Liver (tissue), 9 donors: ENCODE data around the gene FOXB1. TPM values are rescaled to one million over a fixed set of nuclear protein-coding genes. Genes with fewer than 3 reads are reported as not detected.

Experiments used
- DNase-seq: peaks from one replicate; pipeline ENCODE4 v3.0.0-alpha.2; 2017; ENCODE audit warnings: low spot score
- H3K27ac ChIP-seq, 2 donors: one replicate each; pipeline ENCODE4 v1.7.0; 2013; ENCODE audit warnings: inconsistent platforms in 2 of 2, low read length in 2 of 2, control low read depth in 1 of 2, low read depth in 1 of 2, mild to moderate bottlenecking in 1 of 2
- H3K27me3 ChIP-seq, 4 donors: one replicate each; pipeline versions ENCODE4 v1.6.1 to v1.7.0; 2013; ENCODE audit warnings: low read length in 3 of 4, inconsistent platforms in 1 of 4, mild to moderate bottlenecking in 1 of 4, moderate library complexity in 1 of 4; ENCODE audit not compliant: control insufficient read depth in 4 of 4, insufficient read depth in 4 of 4
- H3K36me3 ChIP-seq, 4 donors: one replicate each; pipeline versions ENCODE4 v1.6.1 to v1.7.0; 2013; ENCODE audit warnings: low read length in 3 of 4, mild to moderate bottlenecking in 3 of 4, low read depth in 1 of 4, moderate library complexity in 1 of 4; ENCODE audit not compliant: control insufficient read depth in 4 of 4, insufficient read depth in 3 of 4
- H3K4me1 ChIP-seq, 4 donors: one replicate each; pipeline versions ENCODE4 v1.6.1 to v1.7.0; 2013; ENCODE audit warnings: low read length in 3 of 4, mild to moderate bottlenecking in 3 of 4, moderate library complexity in 1 of 4; ENCODE audit not compliant: control insufficient read depth in 4 of 4, insufficient read depth in 4 of 4
- H3K4me3 ChIP-seq, 3 donors: one replicate each; pipeline versions ENCODE4 v1.6.1 to v1.7.0; 2013; ENCODE audit warnings: low read length in 3 of 3, control low read depth in 1 of 3, low read depth in 1 of 3, mild to moderate bottlenecking in 1 of 3
- H3K9ac ChIP-seq, 2 donors: one replicate each; pipeline ENCODE4 v1.7.0; 2013; ENCODE audit warnings: low read length in 2 of 2, mild to moderate bottlenecking in 2 of 2, moderate library complexity in 2 of 2, control low read depth in 1 of 2, low read depth in 1 of 2
- H3K9me3 ChIP-seq, 4 donors: one replicate each; pipeline versions ENCODE4 v1.6.1 to v1.7.0; 2013; ENCODE audit warnings: low read length in 3 of 4; ENCODE audit not compliant: control insufficient read depth in 4 of 4
- EGR1 ChIP-seq, 2 donors: IDR thresholded peaks; 2 replicates each; pipeline ENCODE4 v1.6.1; 2016 to 2018; ENCODE audit warnings: antibody characterized with exemption in 2 of 2, low read depth in 2 of 2
- FOXA2 ChIP-seq: IDR thresholded peaks from 2 replicates; pipeline ENCODE4 v1.6.1; 2016; ENCODE audit warnings: antibody characterized with exemption
- GABPA ChIP-seq, 2 donors: IDR thresholded peaks in 1 of 2; conservative IDR thresholded peaks in 1 of 2; 2 replicates each; pipeline ENCODE4 v1.6.1; 2016; ENCODE audit warnings: antibody characterized with exemption in 2 of 2, mild to moderate bottlenecking in 1 of 2, moderate library complexity in 1 of 2
- HNF4A ChIP-seq, 2 donors: conservative IDR thresholded peaks; 2 replicates each; pipeline ENCODE4 v1.6.1; 2016; ENCODE audit warnings: antibody characterized with exemption in 2 of 2, mild to moderate bottlenecking in 2 of 2
- HNF4G ChIP-seq: IDR thresholded peaks from 2 replicates; pipeline ENCODE4 v1.6.1; 2016; ENCODE audit warnings: antibody characterized with exemption
- JUND ChIP-seq, 2 donors: IDR thresholded peaks; 2 replicates each; pipeline ENCODE4 v1.6.1; 2016; ENCODE audit warnings: antibody characterized with exemption in 2 of 2
- NR2F2 ChIP-seq: IDR thresholded peaks from 2 replicates; pipeline ENCODE4 v1.6.1; 2016; ENCODE audit warnings: antibody characterized with exemption
- RXRA ChIP-seq, 2 donors: IDR thresholded peaks; 2 replicates each; pipeline ENCODE4 v1.6.1; 2017 to 2018; ENCODE audit warnings: antibody characterized with exemption in 2 of 2, mild to moderate bottlenecking in 1 of 2
- SP1 ChIP-seq: IDR thresholded peaks from 2 replicates; pipeline ENCODE4 v1.6.1; 2018; ENCODE audit warnings: antibody characterized with exemption, mild to moderate bottlenecking
- TAF1 ChIP-seq: conservative IDR thresholded peaks from 2 replicates; pipeline ENCODE4 v1.6.1; 2016; ENCODE audit warnings: antibody characterized with exemption, mild to moderate bottlenecking
- YY1 ChIP-seq: IDR thresholded peaks from 2 replicates; pipeline ENCODE4 v1.6.1; 2016; ENCODE audit warnings: antibody characterized with exemption, mild to moderate bottlenecking
- WGBS: extraction: QIAGEN DNeasy Blood & Tissue Kit; methylation state at CpG from one replicate; pipeline ENCODE4 v1.1.7; 2013; 5-methylcytosine and 5-hydroxymethylcytosine counted together
- polyA plus RNA-seq, 2 donors: library from polyadenylated mRNA; stranded (reverse) in 1 of 2; unstranded in 1 of 2; fragments of 200-250 nt in 1 of 2; fragments of >200 nt in 1 of 2; fragmentation: Nextera tagmentation in 1 of 2; extraction: Ambion mirVana in 1 of 2; gene quantifications; one replicate each; pipeline versions ENCODE4 v1.2.1 to v1.2.3, GENCODE V29; 2013 to 2015
- total RNA-seq, 2 donors: library from RNA; depleted of rRNA; stranded (reverse); fragments of >200 nt; gene quantifications; one replicate each; pipeline ENCODE4 v1.2.3, GENCODE V29; 2014
- TF ChIP-seq, protein P1 (sequence below): fragments of 150-350 bp; IDR thresholded peaks from 2 replicates; pipeline ENCODE4 v1.5.1; 2017; ENCODE audit warnings: improper control_type of control experiment, low read depth, low read length; ENCODE audit not compliant: missing input control
- TF ChIP-seq, protein P2 (sequence below): IDR thresholded peaks from 2 replicates; pipeline ENCODE4 v1.6.1; 2016; ENCODE audit warnings: antibody characterized with exemption
- TF ChIP-seq, protein P3 (sequence below): IDR thresholded peaks from 2 replicates; pipeline ENCODE4 v1.6.1; 2016; ENCODE audit warnings: antibody characterized with exemption
- TF ChIP-seq, protein P4 (sequence below): IDR thresholded peaks from 2 replicates; pipeline ENCODE4 v1.6.1; 2016; ENCODE audit warnings: antibody characterized with exemption
- donor health status: healthy.
- donor health status: healthy.
- donor health status: healthy.
- donor health status: healthy.
- donor health status: healthy.

FOXB1 gene
- total and polyA plus RNA-seq, 4 donors, result not detected

DNA sequence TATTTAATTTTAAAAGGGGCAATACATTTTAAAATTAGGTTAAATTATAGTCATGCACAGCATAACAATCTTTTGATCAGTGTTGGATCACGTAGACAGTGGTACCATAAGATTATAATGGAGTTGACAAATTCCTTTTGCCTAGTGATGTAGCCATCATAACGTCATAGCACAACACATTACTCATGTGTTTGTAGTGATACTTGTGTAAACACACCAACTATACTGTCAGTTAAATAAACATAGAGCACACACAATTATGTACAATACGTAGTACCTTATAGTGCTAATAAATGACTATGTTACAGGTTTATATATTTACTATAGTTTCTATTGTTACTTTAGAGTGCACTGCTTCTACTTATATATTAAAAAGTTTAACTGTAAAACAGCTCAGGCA lies 31.2 kb downstream of the FOXB1 start:
- 68% methylated on average over 3 of the region's 3 CpGs for WGBS
- H3K27me3 ChIP-seq, result no peaks in the 10 kb centered on the region
- H3K27ac ChIP-seq, result no peak overlapping the region
- H3K9me3 ChIP-seq, result no peaks in the 10 kb centered on the region
- no peak for DNase-seq
- H3K9ac ChIP-seq, result no peak overlapping the region
- no peak for TF ChIP-seq YY1
- no peak for TF ChIP-seq GABPA (IDR thresholded peaks at IDR 0.05 in 1 of 2, conservative IDR thresholded peaks at IDR 0.05 in 1 of 2)
- no peak for TF ChIP-seq JUND (IDR thresholded peaks at IDR 0.05)
- TF ChIP-seq HNF4G, result no peak
- no peak for TF ChIP-seq FOXA2
- TF ChIP-seq, protein P1, sequence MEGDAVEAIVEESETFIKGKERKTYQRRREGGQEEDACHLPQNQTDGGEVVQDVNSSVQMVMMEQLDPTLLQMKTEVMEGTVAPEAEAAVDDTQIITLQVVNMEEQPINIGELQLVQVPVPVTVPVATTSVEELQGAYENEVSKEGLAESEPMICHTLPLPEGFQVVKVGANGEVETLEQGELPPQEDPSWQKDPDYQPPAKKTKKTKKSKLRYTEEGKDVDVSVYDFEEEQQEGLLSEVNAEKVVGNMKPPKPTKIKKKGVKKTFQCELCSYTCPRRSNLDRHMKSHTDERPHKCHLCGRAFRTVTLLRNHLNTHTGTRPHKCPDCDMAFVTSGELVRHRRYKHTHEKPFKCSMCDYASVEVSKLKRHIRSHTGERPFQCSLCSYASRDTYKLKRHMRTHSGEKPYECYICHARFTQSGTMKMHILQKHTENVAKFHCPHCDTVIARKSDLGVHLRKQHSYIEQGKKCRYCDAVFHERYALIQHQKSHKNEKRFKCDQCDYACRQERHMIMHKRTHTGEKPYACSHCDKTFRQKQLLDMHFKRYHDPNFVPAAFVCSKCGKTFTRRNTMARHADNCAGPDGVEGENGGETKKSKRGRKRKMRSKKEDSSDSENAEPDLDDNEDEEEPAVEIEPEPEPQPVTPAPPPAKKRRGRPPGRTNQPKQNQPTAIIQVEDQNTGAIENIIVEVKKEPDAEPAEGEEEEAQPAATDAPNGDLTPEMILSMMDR, result no peak
- TF ChIP-seq TAF1, result no peak
- TF ChIP-seq, protein P2, sequence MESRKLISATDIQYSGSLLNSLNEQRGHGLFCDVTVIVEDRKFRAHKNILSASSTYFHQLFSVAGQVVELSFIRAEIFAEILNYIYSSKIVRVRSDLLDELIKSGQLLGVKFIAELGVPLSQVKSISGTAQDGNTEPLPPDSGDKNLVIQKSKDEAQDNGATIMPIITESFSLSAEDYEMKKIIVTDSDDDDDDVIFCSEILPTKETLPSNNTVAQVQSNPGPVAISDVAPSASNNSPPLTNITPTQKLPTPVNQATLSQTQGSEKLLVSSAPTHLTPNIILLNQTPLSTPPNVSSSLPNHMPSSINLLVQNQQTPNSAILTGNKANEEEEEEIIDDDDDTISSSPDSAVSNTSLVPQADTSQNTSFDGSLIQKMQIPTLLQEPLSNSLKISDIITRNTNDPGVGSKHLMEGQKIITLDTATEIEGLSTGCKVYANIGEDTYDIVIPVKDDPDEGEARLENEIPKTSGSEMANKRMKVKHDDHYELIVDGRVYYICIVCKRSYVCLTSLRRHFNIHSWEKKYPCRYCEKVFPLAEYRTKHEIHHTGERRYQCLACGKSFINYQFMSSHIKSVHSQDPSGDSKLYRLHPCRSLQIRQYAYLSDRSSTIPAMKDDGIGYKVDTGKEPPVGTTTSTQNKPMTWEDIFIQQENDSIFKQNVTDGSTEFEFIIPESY, result no peak
- TF ChIP-seq SP1, result no peak
- no peak for TF ChIP-seq HNF4A (conservative IDR thresholded peaks at IDR 0.05)
- no peaks in the 10 kb centered on the region for H3K4me1 ChIP-seq
- no peaks in the 10 kb centered on the region for H3K36me3 ChIP-seq
- no peak overlapping the region for H3K4me3 ChIP-seq

DNA sequence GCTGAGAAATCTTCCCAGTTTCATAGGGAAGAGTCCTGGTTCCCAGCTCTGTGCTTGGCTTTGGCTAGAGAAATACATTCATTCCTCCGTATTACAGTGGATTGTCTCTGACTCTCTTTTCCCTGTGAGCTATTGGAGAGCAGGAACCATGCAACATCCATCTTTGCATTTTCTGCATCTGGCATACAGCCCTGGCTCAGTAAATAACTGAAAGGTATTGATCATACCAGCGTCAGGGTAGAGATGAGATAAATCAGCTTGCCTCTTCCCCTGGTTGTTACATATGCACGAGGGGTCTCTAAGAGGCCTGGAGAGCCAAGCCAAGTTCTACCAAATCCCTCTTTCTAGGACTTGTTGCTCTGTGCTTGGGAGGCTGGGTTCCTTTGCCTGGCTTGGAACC lies 35.2 kb downstream of the FOXB1 start:
- WGBS, result 53% methylated on average over 3 of the region's 3 CpGs
- DNase-seq, result no peak
- H3K4me1 ChIP-seq, result no peaks in the 10 kb centered on the region

DNA sequence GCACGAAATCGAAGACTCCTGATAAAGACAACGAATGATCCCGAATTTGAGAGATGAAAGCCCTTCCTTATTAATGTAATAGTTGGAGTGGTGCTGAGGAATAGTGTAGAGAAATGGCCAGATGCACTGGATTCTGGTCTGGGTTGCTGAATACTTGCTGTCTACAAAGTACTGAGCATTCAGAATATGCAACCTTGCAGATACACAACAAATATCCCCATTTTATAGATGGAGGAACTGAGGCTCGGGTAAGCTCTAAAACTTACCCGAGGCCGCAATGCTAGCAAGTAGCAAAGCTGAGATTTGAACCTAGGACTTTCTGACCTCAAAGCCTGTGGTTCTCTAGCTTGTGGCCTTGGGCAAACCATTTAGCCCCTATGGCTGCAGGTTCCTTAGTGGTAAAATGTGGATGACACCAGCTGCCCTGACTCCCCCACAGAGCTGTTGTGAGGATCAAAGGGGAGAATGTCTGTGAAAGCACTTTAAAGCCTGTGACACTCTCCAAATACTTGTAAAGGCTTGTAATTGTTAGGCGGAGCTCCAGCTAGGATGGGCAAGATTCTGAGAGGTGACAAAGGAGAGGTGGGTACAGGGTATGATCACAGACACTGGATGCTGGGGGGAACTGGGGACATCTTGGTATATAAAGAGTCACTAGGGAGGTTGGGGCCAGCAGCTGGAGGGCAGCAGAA lies 39.8 kb downstream of the FOXB1 start:
- peaks cover 0 to 3% (median 0%) of the 10 kb centered on the region in 4 donors for H3K27me3 ChIP-seq
- WGBS, result 88% methylated on average over 8 of the region's 8 CpGs
- H3K9ac ChIP-seq, result no peak overlapping the region
- H3K4me3 ChIP-seq, result no peak overlapping the region
- no peaks in the 10 kb centered on the region for H3K36me3 ChIP-seq
- no peaks in the 10 kb centered on the region for H3K9me3 ChIP-seq
- no peak for DNase-seq
- no peak overlapping the region for H3K27ac ChIP-seq
- no peaks in the 10 kb centered on the region for H3K4me1 ChIP-seq
- TF ChIP-seq, protein P3, sequence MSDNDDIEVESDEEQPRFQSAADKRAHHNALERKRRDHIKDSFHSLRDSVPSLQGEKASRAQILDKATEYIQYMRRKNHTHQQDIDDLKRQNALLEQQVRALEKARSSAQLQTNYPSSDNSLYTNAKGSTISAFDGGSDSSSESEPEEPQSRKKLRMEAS, result no peak
- no peak for TF ChIP-seq SP1
- no peak for TF ChIP-seq TAF1
- TF ChIP-seq YY1, result no peak
- TF ChIP-seq, protein P1, result no peak
- TF ChIP-seq, protein P2, result no peak
- no peak for TF ChIP-seq HNF4A (conservative IDR thresholded peaks at IDR 0.05)
- TF ChIP-seq JUND (IDR thresholded peaks at IDR 0.05), result no peak
- TF ChIP-seq NR2F2, result no peak
- TF ChIP-seq, protein P4, sequence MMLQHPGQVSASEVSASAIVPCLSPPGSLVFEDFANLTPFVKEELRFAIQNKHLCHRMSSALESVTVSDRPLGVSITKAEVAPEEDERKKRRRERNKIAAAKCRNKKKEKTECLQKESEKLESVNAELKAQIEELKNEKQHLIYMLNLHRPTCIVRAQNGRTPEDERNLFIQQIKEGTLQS, result no peak
- TF ChIP-seq RXRA (IDR thresholded peaks at IDR 0.05), result no peak
- no peak for TF ChIP-seq EGR1 (IDR thresholded peaks at IDR 0.05; ENCODE audit: low read depth in 2 of 2)

More for the DNA sequence above, 35.2 kb downstream of the FOXB1 start:
- Histone ChIP-seq H3K27ac (no peak overlapping the region), H3K4me3 (no peak overlapping the region), H3K9ac (no peak overlapping the region), H3K27me3 (peaks cover 0 to 3% (median 0%) of the 10 kb centered on the region in 4 donors), H3K36me3 (no peaks in the 10 kb centered on the region), H3K9me3 (no peaks in the 10 kb centered on the region)
- TF ChIP-seq RXRA (IDR thresholded peaks at IDR 0.05) (no peak), FOXA2 (no peak), SP1 (no peak)
